GM19193 (cell line): ENCODE data around the gene CFAP43.

ENCODE experiments used
- POLR2A ChIP-seq: IDR thresholded peaks from 4 replicates; pipeline ENCODE4 v1.6.1; 2011; ENCODE audit not compliant: insufficient read depth, insufficient read length; ENCODE audit errors: extremely low read depth

The CFAP43 gene

DNA sequence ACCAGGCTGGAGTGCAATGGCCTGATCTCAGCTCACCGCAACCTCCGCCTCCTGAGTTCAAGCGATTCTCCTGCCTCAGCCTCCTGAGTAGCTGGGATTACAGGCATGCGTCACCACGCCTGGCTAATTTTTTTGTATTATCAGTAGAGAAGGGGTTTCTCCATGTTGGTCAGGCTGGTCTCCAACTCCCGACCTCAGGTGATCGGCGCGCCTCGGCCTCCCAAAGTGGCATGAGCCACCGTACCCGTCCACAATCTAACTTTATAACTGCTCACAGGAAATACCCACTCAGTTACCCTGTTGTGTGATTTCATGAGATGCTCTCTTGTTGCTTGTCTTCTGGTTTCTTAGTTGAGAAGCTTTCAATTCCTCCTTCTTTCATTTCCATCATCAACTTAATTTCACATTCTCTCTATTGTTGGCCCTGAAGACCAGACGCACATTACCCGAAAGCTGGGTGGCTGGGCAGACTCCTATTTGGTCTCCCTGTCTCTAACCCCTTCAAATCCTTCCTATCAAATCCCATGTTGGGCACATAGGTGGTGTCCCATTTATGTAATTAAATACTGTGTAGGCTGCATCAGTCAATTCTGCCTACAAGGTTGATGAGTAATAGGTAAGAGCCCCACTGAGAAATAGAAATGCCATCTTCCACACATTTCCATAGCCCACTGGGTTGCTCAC is 35.7 kb upstream of the CFAP43 start:
- no peak for TF ChIP-seq POLR2A

DNA sequence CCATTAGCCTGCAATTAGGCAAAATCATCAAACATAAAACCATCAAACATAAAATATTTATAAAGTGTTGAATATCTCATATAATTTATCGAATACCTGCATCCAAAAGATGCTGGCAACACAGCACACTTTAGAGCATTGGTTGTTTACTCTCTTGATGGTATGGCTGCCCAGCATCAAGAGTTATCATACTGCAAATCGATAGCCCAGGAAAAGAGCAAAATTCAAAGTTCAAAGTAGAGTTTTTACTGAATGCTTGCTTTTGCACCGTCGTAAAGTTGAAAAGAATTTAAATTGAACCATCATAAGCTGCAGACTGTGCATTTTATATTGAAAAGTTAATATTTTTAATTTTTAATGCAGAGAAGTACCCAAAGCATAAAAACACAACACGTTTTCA is 32.6 kb upstream of the CFAP43 start:
- no peak for TF ChIP-seq POLR2A

DNA sequence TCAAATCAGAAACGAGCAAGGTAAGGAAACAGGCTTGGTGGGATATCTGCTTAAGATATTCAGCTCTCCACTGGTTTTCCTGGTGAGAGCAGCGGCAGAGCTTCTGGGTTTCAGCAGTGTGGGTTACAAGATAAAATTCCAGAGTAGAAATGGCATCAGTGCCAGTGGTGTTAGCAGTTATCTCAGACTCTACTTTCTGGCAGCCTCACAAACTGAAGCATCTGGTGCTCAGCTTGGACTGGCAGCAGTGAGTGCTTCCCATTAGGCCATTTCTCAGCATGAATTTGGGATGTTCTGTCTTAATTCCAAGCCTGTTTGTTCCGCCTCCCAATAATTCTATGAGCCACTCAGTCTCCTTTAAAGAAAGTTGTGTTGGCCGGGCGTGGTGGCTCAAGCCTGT is 29.9 kb upstream of the CFAP43 start:
- no peak for TF ChIP-seq POLR2A

DNA sequence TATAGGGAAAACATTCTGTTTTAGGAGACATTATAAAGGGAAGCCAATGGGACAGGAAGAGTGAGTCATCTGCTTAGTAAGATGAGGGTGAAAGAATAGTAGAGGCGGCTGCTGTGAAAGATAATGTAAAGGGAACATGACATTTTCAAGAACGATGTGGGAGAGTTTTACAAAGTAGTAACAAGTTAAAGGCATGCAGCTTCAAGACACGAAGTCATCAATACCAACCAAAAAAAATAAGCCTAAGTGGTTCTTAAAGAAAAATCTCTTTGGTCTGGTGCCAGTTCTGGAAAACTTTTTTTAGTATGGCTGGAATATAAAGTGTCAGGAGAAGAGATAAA is 28.6 kb upstream of the CFAP43 start:
- no peak for TF ChIP-seq POLR2A

DNA sequence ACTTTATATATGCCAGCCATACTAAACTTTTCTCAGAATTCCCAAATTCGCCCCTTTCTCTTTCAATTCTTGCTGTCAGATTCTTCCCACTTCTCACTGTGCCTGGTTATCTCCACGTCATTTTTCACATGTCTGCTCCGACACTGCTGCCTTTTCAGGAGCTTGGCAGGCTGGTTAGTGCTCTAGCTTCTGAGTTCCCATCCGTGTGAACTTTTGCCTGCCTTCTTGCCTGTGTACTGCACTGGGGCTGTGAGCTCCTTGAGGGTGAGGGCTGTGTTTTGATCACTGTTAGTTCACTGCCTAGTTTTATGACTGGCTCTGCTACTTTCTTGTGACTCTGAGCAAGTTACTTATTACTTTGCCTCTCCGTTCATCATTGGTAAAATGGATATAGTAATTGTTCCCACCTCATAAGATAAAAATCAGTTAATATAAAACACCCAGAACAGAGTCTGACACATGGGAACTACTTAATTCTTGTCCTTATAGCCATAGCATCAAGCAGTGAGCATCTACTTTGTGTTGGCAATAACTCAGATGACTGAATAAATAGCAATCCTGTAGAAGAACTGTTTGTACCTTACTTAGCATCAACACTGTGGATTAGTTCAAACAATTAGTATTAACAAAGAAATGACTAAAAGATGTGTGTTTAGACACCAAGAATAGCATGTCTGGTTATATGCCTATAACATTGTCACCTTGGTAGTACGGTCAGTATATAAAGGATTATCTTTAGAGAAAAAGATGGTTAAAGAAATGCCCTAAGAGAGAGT is 28.0 kb upstream of the CFAP43 start:
- TF ChIP-seq POLR2A: no peak

DNA sequence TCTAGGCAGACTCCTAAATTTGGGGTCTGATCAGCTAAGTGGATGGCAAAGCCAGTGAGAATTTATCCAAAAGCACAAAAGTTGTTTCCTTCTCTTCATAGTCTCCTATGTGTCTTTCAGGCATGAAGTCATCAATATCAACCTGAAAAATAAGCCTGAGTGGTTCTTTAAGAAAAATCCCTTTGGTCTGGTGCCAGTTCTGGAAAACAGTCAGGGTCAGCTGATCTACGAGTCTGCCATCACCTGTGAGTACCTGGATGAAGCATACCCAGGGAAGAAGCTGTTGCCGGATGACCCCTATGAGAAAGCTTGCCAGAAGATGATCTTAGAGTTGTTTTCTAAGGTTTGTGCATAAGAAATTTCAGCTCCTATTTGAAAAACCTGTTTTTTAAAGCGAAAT is 27.3 kb upstream of the CFAP43 start:
- no peak for TF ChIP-seq POLR2A

DNA sequence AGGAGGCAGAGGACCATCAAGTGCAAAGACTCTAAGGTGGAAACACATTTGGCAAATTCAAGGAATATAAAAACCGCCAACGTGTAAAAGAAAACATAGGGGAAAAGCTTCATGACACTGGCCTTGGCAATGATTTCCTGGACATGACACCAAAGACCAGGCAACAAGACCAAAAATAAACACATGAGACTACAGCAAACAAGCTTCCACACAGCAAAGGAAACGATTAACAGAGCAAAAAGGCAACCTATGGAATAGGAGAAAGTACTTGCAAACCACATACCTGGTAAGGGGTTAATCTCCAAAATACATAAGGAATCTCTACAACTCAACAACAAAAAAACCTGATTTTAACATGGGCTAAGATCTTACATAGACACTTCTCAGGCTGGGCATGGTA is 26.0 kb upstream of the CFAP43 start:
- no peak for TF ChIP-seq POLR2A

DNA sequence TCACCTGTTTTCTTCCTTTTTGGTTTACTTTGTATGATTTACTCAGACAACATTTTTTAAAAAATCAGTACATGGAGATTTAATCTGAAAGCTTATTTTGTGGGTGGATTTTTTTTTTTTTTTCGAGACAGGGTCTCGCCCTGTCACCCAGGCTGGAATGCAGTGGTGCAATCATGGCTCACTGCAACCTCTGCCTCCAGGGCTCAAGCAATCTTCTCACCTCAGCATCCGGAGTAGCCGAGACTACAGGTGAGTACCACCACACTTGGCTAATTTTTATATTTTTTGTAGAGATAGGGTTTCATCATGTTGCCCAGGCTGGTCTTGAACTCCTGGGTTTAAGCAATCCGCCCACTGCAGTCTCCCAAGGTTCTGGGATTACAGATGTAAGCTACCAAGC is 25.1 kb upstream of the CFAP43 start:
- TF ChIP-seq POLR2A: no peak

DNA sequence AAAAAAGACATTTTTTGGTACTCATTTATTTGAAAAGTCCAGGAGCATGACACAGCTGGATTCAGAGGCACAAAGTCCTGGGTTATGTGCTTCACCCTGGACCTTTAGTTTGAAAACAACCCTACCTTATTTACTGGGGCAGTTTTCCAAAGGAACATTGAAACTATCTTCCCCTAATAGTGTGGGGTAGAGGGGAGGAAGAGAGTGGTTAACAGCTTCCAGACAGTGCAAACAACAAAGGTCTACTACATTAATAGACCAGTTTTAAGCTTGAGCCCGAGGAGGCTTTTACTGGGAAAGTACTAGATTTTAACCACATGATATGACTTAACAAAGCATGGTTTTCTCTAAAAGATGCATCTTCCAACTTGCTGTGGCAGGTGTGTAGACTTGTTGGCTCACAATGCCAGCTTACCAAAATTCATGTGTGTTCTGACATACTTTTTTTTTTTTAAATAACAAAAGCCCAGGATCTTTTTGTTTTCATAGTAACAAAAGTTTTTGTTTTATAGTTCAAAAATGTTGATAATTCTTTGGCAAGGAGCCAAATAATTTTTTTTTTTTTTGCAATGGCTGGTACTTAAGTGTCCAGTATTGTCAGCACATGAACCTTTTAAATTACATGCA is 24.3 kb upstream of the CFAP43 start:
- TF ChIP-seq POLR2A: no peak

DNA sequence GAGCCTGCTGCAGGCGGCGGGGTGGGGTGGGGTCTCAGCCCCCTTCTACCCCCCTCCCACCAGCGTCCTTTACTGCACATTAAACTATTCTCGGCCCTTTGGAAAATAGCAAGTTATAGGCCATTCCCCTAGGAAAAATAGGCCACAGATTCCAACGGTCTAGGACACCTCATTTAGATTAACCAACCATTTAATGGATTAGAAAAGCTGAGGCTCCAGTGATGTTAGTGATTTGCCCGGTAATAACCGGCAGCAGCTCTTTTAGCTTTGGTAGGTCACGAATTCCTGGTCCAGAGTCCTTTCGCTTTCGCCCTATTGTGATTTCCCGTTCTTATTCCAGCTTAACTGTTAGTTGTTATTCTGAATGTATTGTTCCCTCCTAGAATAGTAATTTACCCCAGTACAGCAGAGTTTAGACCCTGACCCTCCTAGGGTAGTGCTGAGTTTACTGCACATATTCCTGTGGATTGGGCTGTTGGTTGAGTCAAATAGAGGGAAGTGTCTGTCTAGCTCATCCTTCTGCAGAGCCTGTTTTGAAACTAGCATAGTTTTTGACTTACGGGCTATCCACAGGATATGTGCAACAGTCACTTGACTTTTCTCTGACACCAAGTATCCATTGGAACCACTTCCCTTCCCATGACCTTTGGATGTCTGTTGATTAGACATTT is 23.3 kb upstream of the CFAP43 start:
- no peak for TF ChIP-seq POLR2A

DNA sequence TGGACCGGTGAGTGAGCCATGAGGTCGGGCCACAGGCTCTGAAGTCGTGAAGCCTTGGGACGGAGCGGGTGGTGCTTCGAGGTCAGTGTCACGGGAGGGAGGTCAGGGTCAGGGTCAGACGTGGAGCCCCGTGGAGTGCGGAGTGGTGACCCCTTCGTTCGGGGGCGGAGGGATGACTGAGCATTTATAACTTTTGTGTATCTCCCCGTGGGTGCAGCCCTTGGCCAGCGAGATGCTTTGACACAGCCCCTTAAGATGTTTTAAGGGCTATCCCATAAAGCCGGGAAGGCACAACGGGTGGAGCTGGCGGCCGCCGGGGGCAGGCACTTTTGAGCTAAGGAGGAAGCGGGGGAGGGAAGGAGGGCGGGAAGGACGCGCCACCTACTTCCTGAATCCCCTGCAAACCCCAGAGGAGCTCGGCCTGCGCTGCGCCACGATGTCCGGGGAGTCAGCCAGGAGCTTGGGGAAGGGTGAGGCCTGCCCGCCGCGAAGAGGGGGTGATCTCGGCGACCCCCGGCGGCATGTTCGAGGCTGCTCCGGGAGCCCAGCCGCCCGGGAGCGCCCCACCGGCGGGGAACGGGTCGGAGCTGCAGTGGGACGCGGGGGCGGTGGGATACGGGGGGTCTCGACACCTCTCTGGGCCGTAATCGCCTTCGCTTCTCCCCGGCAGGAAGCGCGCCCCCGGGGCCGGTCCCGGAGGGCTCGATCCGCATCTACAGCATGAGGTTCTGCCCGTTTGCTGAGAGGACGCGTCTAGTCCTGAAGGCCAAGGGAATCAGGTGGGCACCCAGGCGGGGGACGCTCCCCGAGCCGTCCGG is 22.5 kb upstream of the CFAP43 start, which contains the start of gene GSTO1:
Gene GSTO1 (plus strand): TSS at position 400 of the 818 bp plus-strand sequence. CDS start 37 bp downstream, at position 437.
- TF ChIP-seq POLR2A: peak; percentile 84

DNA sequence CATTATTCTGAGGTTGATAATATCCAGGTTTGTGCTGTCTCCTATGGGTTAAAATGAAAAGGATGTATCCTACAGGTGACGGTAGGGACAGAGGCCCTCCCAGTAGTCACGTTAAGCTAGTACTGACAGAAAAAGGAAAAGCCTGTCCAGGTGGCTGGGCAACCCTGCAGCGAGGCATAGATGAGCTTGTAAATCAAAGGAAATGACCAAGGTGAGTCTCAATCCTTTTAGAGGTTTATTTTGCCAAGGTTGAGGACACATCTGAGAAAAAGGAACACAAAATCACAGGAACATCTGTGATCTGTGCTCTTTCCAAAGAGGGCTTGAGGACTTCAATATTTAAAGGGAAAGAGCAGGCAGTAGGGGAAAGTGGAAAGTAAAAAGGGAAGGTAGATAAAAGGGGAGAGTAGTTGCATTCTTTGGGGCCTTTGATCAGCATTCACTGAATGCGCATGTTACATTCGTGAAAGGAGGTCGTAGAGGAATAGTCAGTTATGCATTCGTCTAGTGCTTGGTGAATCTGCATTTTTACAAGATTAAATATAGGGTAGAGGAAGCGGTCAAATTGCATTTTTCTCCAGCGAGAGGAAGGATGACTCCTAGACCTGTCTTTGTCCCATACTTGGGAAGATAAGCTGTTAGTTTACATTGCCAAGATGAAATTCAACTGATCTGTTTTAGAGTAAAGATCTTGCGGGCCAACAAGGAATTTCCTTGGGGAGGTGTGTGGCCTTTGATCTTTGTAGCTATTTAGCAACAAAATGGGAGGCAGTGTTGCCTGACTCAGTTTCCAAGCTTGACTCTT is 21.6 kb upstream of the CFAP43 start:
- TF ChIP-seq POLR2A: no peak

DNA sequence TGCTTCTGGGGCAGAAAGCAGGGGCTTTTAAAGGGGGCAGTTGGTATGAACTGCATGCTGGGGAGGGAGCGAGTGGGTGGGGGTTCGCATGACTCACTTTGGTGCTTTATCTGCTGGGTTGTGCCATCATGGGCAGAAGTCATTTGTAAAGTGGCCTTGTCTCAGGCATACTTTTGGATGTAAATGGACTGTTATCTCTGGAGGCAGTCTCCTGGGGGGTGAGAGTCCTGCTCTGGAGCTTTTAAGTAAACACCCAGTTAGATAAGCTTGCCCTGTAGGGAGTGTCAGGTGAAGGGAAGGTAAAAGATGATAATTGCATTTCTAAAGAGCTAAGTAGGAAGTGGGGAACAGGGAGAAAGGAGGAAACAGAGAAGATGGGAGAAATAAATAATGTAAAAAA is 20.9 kb upstream of the CFAP43 start:
- no peak for TF ChIP-seq POLR2A

DNA sequence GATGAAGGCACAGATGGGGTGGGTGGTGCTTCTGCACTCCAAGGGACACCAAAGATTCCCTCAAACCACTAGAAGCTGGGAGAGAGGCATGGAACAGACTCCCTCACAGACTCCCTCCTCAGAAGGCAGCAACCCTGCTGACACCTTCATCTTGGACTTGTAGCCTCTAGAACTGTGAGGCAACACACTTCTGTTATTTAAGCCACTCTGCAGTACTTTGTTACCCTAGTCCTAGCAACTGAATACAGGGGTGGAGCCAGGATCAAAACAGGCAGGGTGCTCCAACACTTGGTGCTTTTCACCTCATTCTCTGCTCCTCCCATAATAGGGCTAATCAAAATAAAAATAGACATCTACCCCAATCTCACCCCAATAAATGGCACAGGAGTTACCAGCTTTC is 20.2 kb upstream of the CFAP43 start:
- no peak for TF ChIP-seq POLR2A
